Measurements from ENCODE around the gene TIMM44. TPM values are rescaled to one million over a fixed set of nuclear protein-coding genes. Genes with fewer than 3 reads are reported as not detected.

TIMM44 gene, protein sequence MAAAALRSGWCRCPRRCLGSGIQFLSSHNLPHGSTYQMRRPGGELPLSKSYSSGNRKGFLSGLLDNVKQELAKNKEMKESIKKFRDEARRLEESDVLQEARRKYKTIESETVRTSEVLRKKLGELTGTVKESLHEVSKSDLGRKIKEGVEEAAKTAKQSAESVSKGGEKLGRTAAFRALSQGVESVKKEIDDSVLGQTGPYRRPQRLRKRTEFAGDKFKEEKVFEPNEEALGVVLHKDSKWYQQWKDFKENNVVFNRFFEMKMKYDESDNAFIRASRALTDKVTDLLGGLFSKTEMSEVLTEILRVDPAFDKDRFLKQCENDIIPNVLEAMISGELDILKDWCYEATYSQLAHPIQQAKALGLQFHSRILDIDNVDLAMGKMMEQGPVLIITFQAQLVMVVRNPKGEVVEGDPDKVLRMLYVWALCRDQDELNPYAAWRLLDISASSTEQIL
- total RNA-seq (2021; fragmentation: NEBNext Ultra II Directional; extraction: Animal tissue kit (Norgen Biotek cat#: 25700)) = 123 and 131 TPM in 2 replicates
- 150 and 182 TPM in 2 replicates for polyA plus RNA-seq (2011; rRNA removed)
- 146 TPM for polyA plus RNA-seq (2011; cell fraction: cytosol; rRNA removed)
- 233 TPM for polyA plus RNA-seq (2011; cell fraction: nucleus; rRNA removed)
- 104 to 111 TPM (median 110 TPM) in 4 replicates for polyA plus RNA-seq (2012, experiment 1 of 2)
- polyA plus RNA-seq (2012, experiment 2 of 2) = 96.8 TPM
- polyA plus RNA-seq (2013, experiment 1 of 2) = 82.6 TPM
- polyA plus RNA-seq (2013, experiment 2 of 2) = 83.2 TPM
- 39.9 and 48.1 TPM in 2 replicates for polyA minus RNA-seq (2011; rRNA and poly(A)+ RNA removed)
- polyA minus RNA-seq (2011; cell fraction: cytosol; rRNA and poly(A)+ RNA removed) = 68.8 TPM
- polyA minus RNA-seq (2011; cell fraction: nucleus; rRNA and poly(A)+ RNA removed) = 56.9 TPM
- long read RNA-seq, experiment 1, transcript TIMM44-210 (1 exons, 2,227 nt) = major isoform, 5 of 51 reads
- long read RNA-seq, experiment 1, partial matches to known transcripts = 35 of 51 reads
- long read RNA-seq, experiment 1, other reads (novel, unspliced or antisense) = 4 of 51 reads
- long read RNA-seq, experiment 2, transcript TIMM44-201 (13 exons, 2,075 nt) = major isoform, 20 of 28 reads
- long read RNA-seq, experiment 2, partial matches to known transcripts = 7 of 28 reads
- long read RNA-seq, experiment 2, other reads (novel, unspliced or antisense) = 1 of 28 reads

- H3K14ac ChIP-seq (ENCODE audit: insufficient read length) = no peak within 1 kb of the TSS
- TF ChIP-seq EGR1 (IDR thresholded peaks at IDR 0.05; ENCODE audit: borderline replicate concordance, low read depth, low read length) (no peak), EP300 (IDR thresholded peaks at IDR 0.05; ENCODE audit: borderline replicate concordance in 1 of 2, low read depth in 2 of 2, low read length in 2 of 2) (no peak), POU5F1 (IDR thresholded peaks at IDR 0.05; ENCODE audit: low read depth, low read length) (no peak), JUND (IDR thresholded peaks at IDR 0.05; ENCODE audit: low read length) (peak; percentile 92), TEAD4 (IDR thresholded peaks at IDR 0.05; ENCODE audit: low read depth, low read length) (no peak), GTF2F1 (IDR thresholded peaks at IDR 0.05; ENCODE audit: borderline replicate concordance, low read depth, low read length) (peak; percentile 0; the same call in 1 of the 2 replicates)
Observed at GRCh38 chr19:7943444-7944176, at the start of gene TIMM44. TIMM44 (minus strand) TSS chr19:7943666; CDS start chr19:7943651, 15 bp downstream.

More at GRCh38 chr19:7943444-7944176, at the start of gene TIMM44:
- ChIA-PET CTCF (ENCODE audit: partially characterized antibody) (interaction anchor here (0.6 to 3.8 kb wide), 33 partner anchors 8 to 444 kb away, joined by 3 to 36 read pairs (median 5); no protein-coding TSS in a partner anchor), POLR2A (ENCODE audit: partially characterized antibody) (interaction anchor here (0.6 to 13.5 kb wide), 49 partner anchors 9 to 1733 kb away, joined by 3 to 205 read pairs (median 4); partner anchors contain the start of genes CTXN1, ELAVL1, FBN3 and SNAPC2)
- H3K4ac ChIP-seq (replicated peaks; ENCODE audit: insufficient read length, low read depth, low read length) = peak within 1 kb of the TSS; percentile 39
- H3K4me2 ChIP-seq (ENCODE audit: insufficient read depth in 1 of 2, low read depth in 2 of 2, low read length in 2 of 2) = peak within 1 kb of the TSS; percentile 74 to 83
- H3K4me1 ChIP-seq (replicated peaks in 1 of 4; ENCODE audit: control insufficient read depth in 3 of 4, insufficient read depth in 4 of 4, low read length in 3 of 4) = peaks cover 0 to 3% (median 0%) of the 10 kb centered on the region in 4 experiments; a peak in 1 of 7 replicates
- DNase-seq (ENCODE audit: low read depth in 1 of 2, low spot score in 2 of 2) (peak; percentile 98), FAIRE-seq (peak; percentile 89)
- peak within 1 kb of the TSS; percentile 77 for H2BK5ac ChIP-seq (ENCODE audit: low read depth, low read length)
- peaks cover 0 to 3% of the 10 kb centered on the region in 2 experiments for H4K20me1 ChIP-seq (replicated peaks in 1 of 2; ENCODE audit: control insufficient read depth in 1 of 2, insufficient read depth in 2 of 2, low read length in 2 of 2)
- H3K27ac ChIP-seq (ENCODE audit: low read depth, low read length) = peak within 1 kb of the TSS; percentile 94
- no peaks in the 10 kb centered on the region for H3K9me3 ChIP-seq (ENCODE audit: insufficient read depth in 2 of 2, low read depth in 1 of 2, low read length in 1 of 2)
- peaks cover 2 to 24% (median 10%) of the 10 kb centered on the region in 4 experiments for H3K36me3 ChIP-seq (ENCODE audit: control insufficient read depth in 2 of 4, insufficient read depth in 4 of 4, low read length in 3 of 4)
- no peak within 1 kb of the TSS for H2BK15ac ChIP-seq (ENCODE audit: low read length)
- H3K79me1 ChIP-seq (ENCODE audit: low read depth, low read length) = peaks cover 8% of the 10 kb centered on the region
- H2BK120ac ChIP-seq (replicated peaks; ENCODE audit: low read depth, low read length) = no peak within 1 kb of the TSS
- H4K8ac ChIP-seq (ENCODE audit: extremely low read depth, insufficient read depth, low read length) = peak within 1 kb of the TSS; percentile 99
- H3K27me3 ChIP-seq (replicated peaks in 1 of 4; ENCODE audit: control insufficient read depth in 3 of 4, extremely low read depth in 1 of 4, insufficient read depth in 3 of 4, low read length in 3 of 4) = no peaks in the 10 kb centered on the region
- H2BK12ac ChIP-seq (ENCODE audit: low read depth, low read length) = peak within 1 kb of the TSS; percentile 80; the same call in 1 of the 2 replicates
- H4K5ac ChIP-seq (ENCODE audit: insufficient read length, low read depth, low read length) = peak within 1 kb of the TSS; percentile 77
- H3K9ac ChIP-seq (replicated peaks in 1 of 4; ENCODE audit: extremely low read depth in 1 of 4, low read depth in 3 of 4, low read length in 3 of 4) = peak within 1 kb of the TSS; percentile 88 to 97 (median 94)
- WGBS, 2 experiments (ENCODE audit: extremely low coverage in 1 of 2, insufficient coverage in 1 of 2, insufficient read length in 1 of 2, insufficient replicate concordance in 2 of 2, low coverage in 1 of 2, low lambda C conversion rate in 2 of 2, missing lambda C conversion rate in 1 of 2) = 3% methylated on average over 55 of the region's 56 CpGs; no CpG with 5 or more reads in 1 of the 2 experiments
- peak within 1 kb of the TSS; percentile 90 to 99 (median 97) for H3K4me3 ChIP-seq (ENCODE audit: extremely low read depth in 1 of 4, insufficient read depth in 2 of 4, low read depth in 3 of 4, low read length in 4 of 4)
- peak within 1 kb of the TSS; percentile 62 for H3K56ac ChIP-seq (replicated peaks; ENCODE audit: insufficient read length, low read depth, low read length)
- peaks cover 5 to 28% of the 10 kb centered on the region in 2 experiments; a peak in 3 of 4 replicates for H3K79me2 ChIP-seq (ENCODE audit: control insufficient read depth in 1 of 2, insufficient read depth in 2 of 2, low read length in 2 of 2)
- peak within 1 kb of the TSS; percentile 66; the same call in 1 of the 2 replicates for H2AK5ac ChIP-seq (ENCODE audit: low read depth, low read length)
- H3K23me2 ChIP-seq (ENCODE audit: low read depth, low read length) = peaks cover 3% of the 10 kb centered on the region; the same call in 1 of the 2 replicates
- peak within 1 kb of the TSS; percentile 48 for H4K91ac ChIP-seq (replicated peaks; ENCODE audit: insufficient read length, low read length)
- H2AFZ ChIP-seq (ENCODE audit: low read length) = 0 out of 2 replicates have a peak within 1 kb of the TSS, but pooled peaks have one; percentile 0
- H2BK20ac ChIP-seq (ENCODE audit: low read length) = 0 out of 2 replicates have a peak within 1 kb of the TSS, but pooled peaks have one; percentile 32
- no peak within 1 kb of the TSS for H3K23ac ChIP-seq (ENCODE audit: insufficient read length)
- H3K18ac ChIP-seq (ENCODE audit: extremely low read depth, low read length) = peak within 1 kb of the TSS; percentile 81
